Neuronal stem cell (in vitro differentiated cells): ENCODE data around the gene NLGN3.

Source experiments
- DNase-seq: peaks from one replicate; pipeline ENCODE4 v3.0.0-alpha.2; 2013; ENCODE audit warnings: low spot score
- H2AFZ ChIP-seq: one replicate; pipeline ENCODE4 v1.6.1; 2013; ENCODE audit warnings: mild to moderate bottlenecking, low read length, inconsistent platforms
- H2AK5ac ChIP-seq: 2 replicates; pipeline ENCODE4 v1.6.1; 2013; ENCODE audit warnings: low read depth, mild to moderate bottlenecking, inconsistent platforms, low read length, moderate library complexity, mixed read lengths
- H2BK120ac ChIP-seq: 2 replicates; pipeline ENCODE4 v1.6.1; 2013; ENCODE audit warnings: low read depth, mild to moderate bottlenecking, inconsistent platforms, low read length, moderate library complexity, mixed read lengths
- H2BK12ac ChIP-seq: one replicate; pipeline ENCODE4 v1.6.1; 2013; ENCODE audit warnings: low read length, inconsistent platforms
- H2BK15ac ChIP-seq: 2 replicates; pipeline ENCODE4 v1.6.1; 2013; ENCODE audit warnings: mild to moderate bottlenecking, low read length, inconsistent platforms, mixed read lengths
- H2BK5ac ChIP-seq: one replicate; pipeline ENCODE4 v1.6.1; 2013; ENCODE audit warnings: inconsistent platforms, mild to moderate bottlenecking, low read length, moderate library complexity
- H3K14ac ChIP-seq: one replicate; pipeline ENCODE4 v1.6.1; 2013; ENCODE audit warnings: low read length, inconsistent platforms
- H3K18ac ChIP-seq: 2 replicates; pipeline ENCODE4 v1.6.1; 2013; ENCODE audit warnings: low read length, inconsistent platforms
- H3K23ac ChIP-seq: 2 replicates; pipeline ENCODE4 v1.6.1; 2013; ENCODE audit warnings: low read depth, mild to moderate bottlenecking, mixed read lengths, low read length, inconsistent platforms; ENCODE audit not compliant: poor library complexity
- H3K27ac ChIP-seq: replicated peaks from 3 replicates; pipeline ENCODE4 v1.5.1; 2013; ENCODE audit warnings: low read length, inconsistent platforms
- H3K27me3 ChIP-seq, 3 experiments: 2 replicates each; pipeline ENCODE4 v1.6.1; 2013; ENCODE audit warnings: low read length in 3 of 3, mild to moderate bottlenecking in 2 of 3, inconsistent platforms in 1 of 3, low read depth in 1 of 3, mixed read lengths in 1 of 3, moderate library complexity in 1 of 3; ENCODE audit not compliant: control insufficient read depth in 3 of 3, insufficient read depth in 3 of 3
- H3K36me3 ChIP-seq, 2 donors: replicated peaks in 1 of 2; 2 replicates each; pipeline ENCODE4 v1.6.1; 2013; ENCODE audit warnings: low read length in 2 of 2; ENCODE audit not compliant: control insufficient read depth in 2 of 2, insufficient read depth in 2 of 2
- H3K4ac ChIP-seq: 2 replicates; pipeline ENCODE4 v1.6.1; 2013; ENCODE audit warnings: inconsistent platforms, mild to moderate bottlenecking, low read length, moderate library complexity
- H3K4me1 ChIP-seq, 2 donors: 1 replicate in 1 of 2; 2 replicates in 1 of 2; pipeline ENCODE4 v1.6.1; 2013; ENCODE audit warnings: low read length in 2 of 2, low read depth in 1 of 2; ENCODE audit not compliant: control insufficient read depth in 2 of 2, insufficient read depth in 1 of 2
- H3K4me2 ChIP-seq: one replicate; pipeline ENCODE4 v1.6.1; 2013; ENCODE audit warnings: mild to moderate bottlenecking, low read length, inconsistent platforms; ENCODE audit not compliant: insufficient read depth, poor library complexity, severe bottlenecking
- H3K4me3 ChIP-seq, 2 donors: 2 replicates each; pipeline ENCODE4 v1.5.1; 2013; ENCODE audit warnings: low read length in 2 of 2, mild to moderate bottlenecking in 2 of 2, inconsistent platforms in 1 of 2, moderate library complexity in 1 of 2
- H3K79me1 ChIP-seq: one replicate; pipeline ENCODE4 v1.6.1; 2013; ENCODE audit warnings: low read depth, mild to moderate bottlenecking, inconsistent platforms, low read length, moderate library complexity
- H3K9ac ChIP-seq: one replicate; pipeline ENCODE4 v1.6.1; 2013; ENCODE audit warnings: mild to moderate bottlenecking, low read depth, low read length, inconsistent platforms; ENCODE audit not compliant: poor library complexity
- H3K9me3 ChIP-seq, 2 donors: replicated peaks in 1 of 2; 2 replicates each; pipeline versions ENCODE3 to v1.6.1; 2013; ENCODE audit warnings: low read length in 2 of 2, mild to moderate bottlenecking in 2 of 2, inconsistent platforms in 1 of 2, low read depth in 1 of 2, mixed read lengths in 1 of 2, moderate library complexity in 1 of 2; ENCODE audit not compliant: control insufficient read depth in 2 of 2, insufficient read depth in 1 of 2
- H4K8ac ChIP-seq: one replicate; pipeline ENCODE4 v1.6.1; 2013; ENCODE audit warnings: low read depth, mild to moderate bottlenecking, inconsistent platforms, low read length, moderate library complexity
- H4K91ac ChIP-seq: one replicate; pipeline ENCODE4 v1.6.1; 2013; ENCODE audit warnings: low read length, low read depth, mild to moderate bottlenecking, inconsistent platforms; ENCODE audit not compliant: poor library complexity
- WGBS, 2 donors: extraction: QIAGEN DNeasy Blood & Tissue Kit; methylation state at CpG; one replicate each; pipeline ENCODE4 v1.1.7; 2013; ENCODE audit warnings: missing lambda C conversion rate in 2 of 2, mixed read lengths in 1 of 2; ENCODE audit not compliant: insufficient read length in 2 of 2, insufficient replicate concordance in 1 of 2; ENCODE audit errors: extremely low coverage in 2 of 2; 5-methylcytosine and 5-hydroxymethylcytosine counted together

The NLGN3 gene

GRCh38 chrX:71182871-71183270 lies 38.2 kb downstream of the NLGN3 start:
- Histone ChIP-seq H2BK5ac (no peak overlapping the region), H2AK5ac (no peak overlapping the region), H3K4ac (no peak overlapping the region), H3K79me1 (no peaks in the 10 kb centered on the region), H3K9me3 (no peaks in the 10 kb centered on the region), H3K4me3 (peak overlapping the region in 1 of 2 donors; percentile 44), H3K36me3 (no peaks in the 10 kb centered on the region), H3K27me3 (no peaks in the 10 kb centered on the region), H2AFZ (peak overlapping the region; percentile 55), H3K4me1 (peaks cover 10 to 11% of the 10 kb centered on the region in 2 donors), H3K23ac (no peak overlapping the region), H3K27ac (peak overlapping the region; percentile 90), H2BK15ac (no peak overlapping the region), H2BK120ac (no peak overlapping the region), H3K4me2 (no peak overlapping the region), H4K8ac (no peak overlapping the region), H3K14ac (no peak overlapping the region), H3K18ac (no peak overlapping the region), H4K91ac (no peak overlapping the region), H2BK12ac (no peak overlapping the region), H3K9ac (no peak overlapping the region)
- no peak for DNase-seq
- WGBS, 2 donors = no CpG with 5 or more reads among the region's 2 CpGs

GRCh38 chrX:71183341-71183740 lies 38.7 kb downstream of the NLGN3 start:
- no peak overlapping the region for H3K4ac ChIP-seq
- no peak overlapping the region for H2BK15ac ChIP-seq
- no peak overlapping the region for H2BK120ac ChIP-seq
- no peak overlapping the region for H2AK5ac ChIP-seq
- no peak overlapping the region for H3K18ac ChIP-seq
- H3K23ac ChIP-seq = no peak overlapping the region
- H3K79me1 ChIP-seq = no peaks in the 10 kb centered on the region
- H4K91ac ChIP-seq = no peak overlapping the region
- no CpG with 5 or more reads among the region's 6 CpGs for WGBS, 2 donors
- peak overlapping the region; percentile 90 for H3K27ac ChIP-seq
- peak; percentile 14 for DNase-seq
- H3K9me3 ChIP-seq = no peaks in the 10 kb centered on the region
- no peak overlapping the region for H4K8ac ChIP-seq
- peak overlapping the region; percentile 41 for H2AFZ ChIP-seq
- no peak overlapping the region for H3K14ac ChIP-seq
- H3K27me3 ChIP-seq = no peaks in the 10 kb centered on the region
- peaks cover 10 to 11% of the 10 kb centered on the region in 2 donors for H3K4me1 ChIP-seq
- no peaks in the 10 kb centered on the region for H3K36me3 ChIP-seq
- H2BK5ac ChIP-seq = no peak overlapping the region
- H3K4me2 ChIP-seq = no peak overlapping the region
- no peak overlapping the region for H2BK12ac ChIP-seq
- no peak overlapping the region for H3K9ac ChIP-seq
- peak overlapping the region in 1 of 2 donors; percentile 44 for H3K4me3 ChIP-seq

GRCh38 chrX:71184092-71184491 lies 39.5 kb downstream of the NLGN3 start:
- Histone ChIP-seq H2AFZ (no peak overlapping the region), H3K4me2 (no peak overlapping the region), H3K79me1 (no peaks in the 10 kb centered on the region), H3K23ac (no peak overlapping the region), H3K4ac (no peak overlapping the region), H2BK12ac (no peak overlapping the region), H3K4me1 (peaks cover 10 to 11% of the 10 kb centered on the region in 2 donors), H3K14ac (no peak overlapping the region), H3K9ac (no peak overlapping the region), H2BK5ac (no peak overlapping the region), H3K18ac (no peak overlapping the region), H3K4me3 (no peak overlapping the region), H4K91ac (no peak overlapping the region), H2AK5ac (no peak overlapping the region), H3K9me3 (no peaks in the 10 kb centered on the region), H2BK120ac (no peak overlapping the region), H2BK15ac (no peak overlapping the region), H3K27ac (peak overlapping the region; percentile 90), H4K8ac (no peak overlapping the region), H3K36me3 (no peaks in the 10 kb centered on the region), H3K27me3 (no peaks in the 10 kb centered on the region)
- no CpG with 5 or more reads among the region's 5 CpGs for WGBS, 2 donors
- no peak for DNase-seq

GRCh38 chrX:71184803-71185495 lies 40.3 kb downstream of the NLGN3 start:
- Histone ChIP-seq H4K8ac (no peak overlapping the region), H3K9me3 (no peaks in the 10 kb centered on the region), H2AFZ (no peak overlapping the region), H3K4me1 (peaks cover 10 to 11% of the 10 kb centered on the region in 2 donors), H2BK5ac (no peak overlapping the region), H3K4ac (no peak overlapping the region), H3K18ac (no peak overlapping the region), H2AK5ac (no peak overlapping the region), H3K36me3 (no peaks in the 10 kb centered on the region), H3K79me1 (no peaks in the 10 kb centered on the region), H3K9ac (no peak overlapping the region), H3K27me3 (no peaks in the 10 kb centered on the region), H2BK120ac (no peak overlapping the region), H3K4me2 (no peak overlapping the region), H3K14ac (no peak overlapping the region), H2BK12ac (no peak overlapping the region), H3K23ac (no peak overlapping the region), H3K4me3 (no peak overlapping the region), H2BK15ac (no peak overlapping the region), H3K27ac (no peak overlapping the region), H4K91ac (no peak overlapping the region)
- DNase-seq = no peak
- no CpG with 5 or more reads among the region's 4 CpGs for WGBS, 2 donors
